HT-29 (cell line): ENCODE measurements around the gene PAX2. TPM values are rescaled to one million over a fixed set of nuclear protein-coding genes. Genes with fewer than 3 reads are reported as not detected.

Experiments used
- DNase-seq: peaks from one replicate; pipeline ENCODE4 v3.0.0-alpha.2; 2015; ENCODE audit warnings: low spot score
- total RNA-seq: library from RNA; depleted of rRNA; stranded (reverse); fragments of >200 nt; shearing (Covaris generic); gene quantifications from 2 replicates; pipeline ENCODE4 v1.2.3, GENCODE V29; 2014

The PAX2 gene
- total RNA-seq, 1 experiment from 2014 or later = not detected

DNA sequence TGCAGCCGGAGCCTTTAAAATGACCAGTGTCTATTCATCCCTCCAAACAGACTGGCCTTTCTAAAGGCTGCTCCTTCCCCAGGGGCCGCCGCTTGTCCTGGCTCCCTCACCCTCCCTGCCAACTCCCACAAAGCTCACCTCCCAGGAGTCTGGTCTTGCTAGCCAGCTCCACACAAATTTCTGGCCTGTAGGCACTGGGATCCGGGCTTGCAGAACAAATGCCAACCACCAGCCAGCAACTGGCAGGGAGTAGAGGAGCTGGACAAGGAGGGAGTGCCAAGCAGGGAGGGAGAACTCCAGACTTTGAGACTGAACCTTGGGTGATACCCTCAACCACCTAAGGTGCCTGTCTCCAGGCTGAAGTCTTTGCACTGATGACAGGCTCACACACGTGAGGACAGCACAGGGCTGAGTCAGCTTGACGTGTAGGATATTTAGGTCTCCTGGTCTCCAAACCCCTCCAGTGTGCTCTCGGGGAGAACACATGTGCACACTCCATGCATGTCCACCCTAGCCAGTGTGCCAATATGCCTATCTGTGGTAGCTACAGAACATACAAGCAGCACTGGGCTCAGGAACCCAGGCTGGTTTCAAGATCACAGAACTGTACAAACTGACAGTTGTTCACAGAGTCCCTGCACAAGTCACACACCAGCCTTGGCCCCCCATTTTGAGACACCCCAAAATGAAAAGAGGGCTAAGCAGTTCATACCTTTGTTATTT lies 6.0 kb downstream of the PAX2 start:
- no peak for DNase-seq

- DNase-seq = no peak
Observed at GRCh38 chr10:100755821-100756220, 10.4 kb downstream of the PAX2 start.

GRCh38 chr10:100759331-100759730 lies 13.9 kb downstream of the PAX2 start:
- peak; percentile 19 for DNase-seq

DNA sequence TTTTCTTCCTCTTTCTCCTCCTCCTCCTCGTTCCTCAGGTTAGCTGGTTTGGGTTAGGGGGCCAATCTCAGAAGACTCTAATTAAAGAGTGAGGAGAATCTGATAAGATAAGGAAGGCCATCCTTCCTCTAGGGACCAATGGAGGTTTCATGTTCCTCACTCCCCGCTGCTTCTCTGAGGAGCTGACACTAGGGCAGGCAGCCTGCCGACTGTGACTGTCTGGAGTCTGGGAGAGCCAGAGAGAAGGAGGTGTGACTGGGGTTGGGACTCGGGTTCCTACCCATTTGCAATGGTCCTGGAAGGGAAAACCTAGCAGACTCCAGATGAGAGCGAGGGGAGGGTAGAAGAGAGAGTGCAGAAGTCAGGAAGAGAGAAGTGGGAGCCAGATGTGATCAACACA lies 15.3 kb downstream of the PAX2 start:
- no peak for DNase-seq

GRCh38 chr10:100761191-100761590 lies 15.8 kb downstream of the PAX2 start:
- no peak for DNase-seq

DNA sequence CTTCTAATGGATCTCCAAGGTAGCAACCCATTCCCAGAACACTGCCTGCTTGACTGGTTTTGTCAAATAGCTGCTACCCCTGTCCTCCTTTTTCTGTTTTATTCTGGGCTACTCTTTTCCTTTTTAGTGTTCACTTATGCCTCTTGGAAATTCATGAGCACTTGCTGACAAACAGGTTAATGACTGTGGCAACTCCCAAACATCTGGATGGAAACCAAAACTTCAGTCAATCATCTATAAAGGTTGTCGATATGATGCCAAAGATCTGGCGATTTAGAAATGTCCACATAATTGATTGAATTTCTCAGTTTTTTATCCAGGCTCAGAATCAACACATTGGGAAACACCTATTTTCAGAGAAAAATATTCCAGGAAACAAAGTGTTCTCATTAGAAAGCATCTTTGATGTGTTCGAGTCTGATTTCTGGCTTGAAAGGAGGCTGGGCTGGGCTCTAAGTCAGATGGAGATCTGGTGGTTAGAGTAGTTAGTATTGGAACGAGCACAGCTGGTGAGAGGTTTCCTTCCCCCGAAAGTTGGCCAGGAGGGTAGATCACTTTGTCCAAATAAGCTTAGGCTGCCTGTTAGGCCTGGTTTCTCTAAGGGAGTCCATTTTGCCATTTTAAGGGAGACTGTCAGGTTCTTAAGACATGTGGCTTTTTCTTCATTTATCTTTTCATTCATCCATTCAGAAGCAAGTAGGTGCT lies 17.8 kb downstream of the PAX2 start:
- no peak for DNase-seq

DNA sequence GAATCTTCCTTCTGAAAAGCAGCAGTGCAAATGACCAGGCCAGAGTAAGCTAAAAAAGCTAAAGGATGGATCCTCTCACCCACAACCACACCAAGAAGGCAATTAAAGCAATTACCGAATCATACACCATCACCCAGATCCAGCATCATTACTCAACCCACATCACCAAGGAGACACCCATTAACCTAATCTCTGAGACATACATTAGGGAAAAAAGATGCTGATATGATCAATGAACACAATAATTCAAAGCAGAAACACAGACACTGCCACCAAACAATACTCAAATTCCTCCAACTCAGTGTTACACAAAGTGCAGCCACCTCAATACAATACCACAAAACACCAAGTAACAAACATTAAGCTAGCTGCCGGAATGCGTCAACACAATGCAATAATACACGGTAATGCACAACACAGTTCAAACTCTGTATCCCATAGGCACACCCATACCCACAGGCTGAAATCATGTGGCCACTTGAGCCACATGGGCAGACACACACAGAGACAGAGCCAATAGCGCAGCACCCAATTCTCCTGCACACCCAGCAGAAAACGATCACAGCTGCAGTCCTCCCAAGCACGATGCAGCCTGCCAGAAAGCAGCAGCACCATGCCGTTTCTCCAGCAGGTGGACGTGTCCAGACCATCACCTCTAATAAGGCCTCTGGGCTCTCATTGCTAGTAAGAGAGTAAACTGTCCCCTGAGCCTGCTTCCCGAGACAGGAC lies 21.5 kb downstream of the PAX2 start:
- peak; percentile 29 for DNase-seq

DNA sequence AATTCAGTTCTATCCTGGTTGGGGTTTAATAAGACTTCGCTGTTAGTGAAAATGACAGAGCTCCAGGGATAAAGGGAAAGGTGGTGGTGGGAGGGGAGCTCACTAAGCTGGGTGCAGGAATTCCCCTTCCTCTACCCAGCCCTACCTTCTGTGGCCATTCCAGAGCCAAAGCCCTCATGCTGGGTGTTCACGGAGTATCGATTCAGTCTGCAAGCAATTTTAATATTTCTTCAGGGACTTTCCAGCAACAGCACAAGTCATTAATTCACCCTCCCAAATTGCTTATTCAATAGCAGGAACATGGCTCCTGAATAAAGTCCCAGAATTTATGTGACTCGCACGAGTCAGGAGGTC lies 22.0 kb downstream of the PAX2 start:
- DNase-seq = no peak

DNA sequence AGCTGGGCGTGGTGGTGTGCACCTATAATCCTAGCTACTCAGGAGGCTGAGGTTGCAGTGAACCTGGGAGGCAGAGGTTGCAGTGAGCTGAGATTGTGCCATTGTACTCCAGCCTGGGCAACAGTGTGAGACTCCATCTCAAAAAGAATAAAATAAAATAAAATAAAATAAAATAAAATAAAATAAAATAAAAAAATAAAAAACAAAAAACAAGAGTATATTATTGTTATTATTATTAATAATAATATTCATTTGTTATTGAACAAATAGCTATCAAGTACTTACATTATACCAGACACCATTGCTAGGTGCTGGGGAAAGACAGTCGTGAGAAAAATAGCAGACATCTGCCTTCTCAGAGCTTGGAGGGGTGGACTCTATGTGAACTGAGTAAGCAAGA lies 24.1 kb downstream of the PAX2 start:
- no peak for DNase-seq

GRCh38 chr10:100773646-100774045 lies 28.3 kb downstream of the PAX2 start:
- no peak for DNase-seq

GRCh38 chr10:100774223-100774622 lies 28.8 kb downstream of the PAX2 start:
- no peak for DNase-seq

GRCh38 chr10:100774876-100775275 lies 29.5 kb downstream of the PAX2 start:
- no peak for DNase-seq

- DNase-seq = no peak
Observed at GRCh38 chr10:100775386-100775785, 30.0 kb downstream of the PAX2 start.

GRCh38 chr10:100775871-100776270 lies 30.5 kb downstream of the PAX2 start:
- no peak for DNase-seq

GRCh38 chr10:100776671-100777070 lies 31.3 kb downstream of the PAX2 start:
- no peak for DNase-seq

DNA sequence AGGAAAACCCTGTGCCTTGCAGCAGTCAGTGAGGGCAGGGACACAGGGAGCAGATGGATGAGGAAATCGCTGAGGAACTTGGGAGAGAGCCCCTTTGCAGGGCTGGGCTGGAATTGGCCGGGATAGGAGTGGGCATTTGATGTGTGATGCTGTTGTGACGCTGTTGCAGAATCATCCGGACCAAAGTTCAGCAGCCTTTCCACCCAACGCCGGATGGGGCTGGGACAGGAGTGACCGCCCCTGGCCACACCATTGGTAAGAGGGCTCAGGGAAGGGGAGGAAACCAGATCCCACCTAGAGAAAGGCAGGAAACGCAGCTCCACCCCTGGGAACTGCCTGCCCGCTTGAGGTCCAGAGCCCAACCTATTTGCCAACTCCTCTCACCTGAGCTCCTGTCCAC lies 33.9 kb downstream of the PAX2 start:
- DNase-seq = no peak

- no peak for DNase-seq
Observed at GRCh38 chr10:100780324-100780723, 34.9 kb downstream of the PAX2 start.

GRCh38 chr10:100781145-100781665 lies 35.8 kb downstream of the PAX2 start:
- no peak for DNase-seq

DNA sequence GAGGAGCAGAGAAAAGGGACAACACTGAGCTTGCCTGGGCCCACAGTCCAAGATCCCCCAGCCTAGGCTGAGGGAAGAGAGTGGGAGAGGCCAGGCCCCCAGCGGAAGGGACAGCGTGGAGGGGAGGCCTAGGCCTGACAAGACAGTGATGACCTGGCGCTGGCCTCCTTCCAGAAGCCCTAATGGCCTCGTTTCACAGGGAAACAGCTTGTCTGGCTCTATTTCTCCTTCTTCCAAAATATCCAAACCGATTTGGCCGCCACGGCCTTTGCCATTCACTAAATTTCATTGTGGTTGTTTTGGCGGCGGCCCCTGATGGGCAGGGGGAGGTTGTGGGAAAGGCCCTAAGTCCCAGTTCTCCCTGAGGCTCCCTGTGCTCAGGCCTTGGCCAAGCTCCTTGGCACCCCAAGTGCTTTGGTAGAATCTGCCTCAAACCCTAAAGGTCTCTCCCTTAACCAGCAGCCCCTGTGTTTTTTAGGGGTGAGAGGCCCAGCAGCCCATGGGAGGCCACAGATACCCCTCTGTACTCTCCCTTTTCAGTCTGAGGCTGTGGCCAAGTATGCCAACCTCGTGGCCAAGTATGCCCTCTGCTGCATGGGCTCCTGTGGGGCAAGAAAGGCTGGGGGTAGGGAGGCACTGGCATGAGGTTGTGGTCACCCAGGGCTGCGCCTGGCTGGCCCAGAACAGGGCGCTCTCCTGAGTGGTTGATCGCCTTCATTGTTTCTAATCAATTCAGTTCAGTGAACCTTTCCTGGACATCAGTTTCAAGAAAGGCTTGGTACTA lies 37.3 kb downstream of the PAX2 start:
- no peak for DNase-seq

GRCh38 chr10:100784126-100784525 lies 38.7 kb downstream of the PAX2 start:
- DNase-seq = no peak

- no peak for DNase-seq
Observed at GRCh38 chr10:100786591-100786990, 41.2 kb downstream of the PAX2 start.
